Fibroblast of lung (primary cell): Measurements from ENCODE around the gene SHROOM3.

Experiments used
- EZH2 ChIP-seq: IDR thresholded peaks from 2 replicates; pipeline ENCODE4 v1.5.1; 2012; ENCODE audit warnings: low read length, control low read depth, mild to moderate bottlenecking; ENCODE audit errors: missing control alignments
- TF ChIP-seq, protein P1 (sequence below), 2 donors: IDR thresholded peaks in 1 of 2; conservative IDR thresholded peaks in 1 of 2; 1 replicate in 1 of 2; 2 replicates in 1 of 2; pipeline ENCODE4 v1.5.1; 2011 to 2012; ENCODE audit warnings: low read length in 2 of 2, control low read depth in 1 of 2, inconsistent platforms in 1 of 2, low read depth in 1 of 2, mild to moderate bottlenecking in 1 of 2

DNA sequence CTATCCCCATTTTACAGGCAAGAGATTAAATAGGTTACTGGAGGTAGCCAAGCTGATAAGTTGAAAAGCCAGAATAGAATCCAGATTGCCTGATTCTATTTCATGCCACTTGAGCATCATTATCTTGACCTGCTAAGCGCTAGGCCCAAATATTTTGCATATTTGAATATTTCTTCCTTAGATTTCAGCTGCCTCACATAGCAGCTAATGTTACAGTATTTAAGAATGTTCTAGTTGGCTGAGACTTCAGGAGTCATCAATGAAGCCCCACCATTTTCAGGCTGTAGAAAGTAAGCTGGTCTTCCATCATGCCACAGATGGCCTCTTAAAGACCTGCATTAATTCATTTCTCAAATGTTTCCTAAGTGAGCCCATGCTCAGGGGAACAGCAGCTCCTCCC, 121.4 kb downstream of the SHROOM3 start:
- TF ChIP-seq, protein P1, sequence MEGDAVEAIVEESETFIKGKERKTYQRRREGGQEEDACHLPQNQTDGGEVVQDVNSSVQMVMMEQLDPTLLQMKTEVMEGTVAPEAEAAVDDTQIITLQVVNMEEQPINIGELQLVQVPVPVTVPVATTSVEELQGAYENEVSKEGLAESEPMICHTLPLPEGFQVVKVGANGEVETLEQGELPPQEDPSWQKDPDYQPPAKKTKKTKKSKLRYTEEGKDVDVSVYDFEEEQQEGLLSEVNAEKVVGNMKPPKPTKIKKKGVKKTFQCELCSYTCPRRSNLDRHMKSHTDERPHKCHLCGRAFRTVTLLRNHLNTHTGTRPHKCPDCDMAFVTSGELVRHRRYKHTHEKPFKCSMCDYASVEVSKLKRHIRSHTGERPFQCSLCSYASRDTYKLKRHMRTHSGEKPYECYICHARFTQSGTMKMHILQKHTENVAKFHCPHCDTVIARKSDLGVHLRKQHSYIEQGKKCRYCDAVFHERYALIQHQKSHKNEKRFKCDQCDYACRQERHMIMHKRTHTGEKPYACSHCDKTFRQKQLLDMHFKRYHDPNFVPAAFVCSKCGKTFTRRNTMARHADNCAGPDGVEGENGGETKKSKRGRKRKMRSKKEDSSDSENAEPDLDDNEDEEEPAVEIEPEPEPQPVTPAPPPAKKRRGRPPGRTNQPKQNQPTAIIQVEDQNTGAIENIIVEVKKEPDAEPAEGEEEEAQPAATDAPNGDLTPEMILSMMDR (conservative IDR thresholded peaks at IDR 0.05 in 1 of 2, IDR thresholded peaks at IDR 0.05 in 1 of 2; ENCODE audit: low read depth in 1 of 2, low read length in 2 of 2): no peak
- TF ChIP-seq EZH2: no peak
